ENCODE data around the gene SMAGP.

SMAGP gene

DNA sequence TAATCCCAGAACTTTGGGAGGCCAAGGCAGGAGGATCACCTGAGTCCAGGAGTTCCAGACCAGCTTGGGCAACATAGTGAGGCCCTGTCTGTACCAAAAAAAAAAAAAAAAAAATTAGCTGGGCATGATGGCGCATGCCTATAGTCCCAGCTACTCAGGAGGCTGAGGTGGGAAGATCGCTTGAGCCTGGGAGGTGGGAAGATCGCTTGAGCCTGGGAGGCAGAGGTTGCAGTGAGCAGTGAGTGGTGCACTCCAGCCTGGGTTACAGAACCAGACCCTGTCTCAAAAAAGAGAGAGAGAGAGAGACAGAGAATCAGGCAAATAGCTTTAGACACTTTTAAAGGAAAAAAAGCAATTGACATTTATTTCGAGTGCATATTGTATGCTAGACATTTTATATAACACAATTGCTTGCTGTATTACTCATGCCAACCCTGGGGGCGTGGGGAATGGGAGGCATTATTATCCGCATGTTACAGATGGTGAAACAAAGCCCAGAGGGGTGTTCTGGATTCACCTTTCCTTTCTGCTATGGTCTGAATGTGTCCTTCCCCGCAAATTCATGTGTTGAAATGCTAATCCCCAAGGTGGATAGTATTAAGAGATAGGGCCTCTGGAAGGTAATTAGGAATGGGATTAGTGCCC, 62.1 kb downstream of the SMAGP start:
- Mint-ChIP-seq H3K9me3 (no peaks in the 10 kb centered on the region), H3K36me3 (peaks cover 7% of the 10 kb centered on the region in 2 donors), H3K27ac (no peak overlapping the region), H3K4me1 (peaks cover 3 to 4% of the 10 kb centered on the region in 2 donors), H3K27me3 (no peaks in the 10 kb centered on the region), H3K4me3 (no peak overlapping the region)
- ATAC-seq (replicated peaks) = no peak
- no peak for DNase-seq

DNA sequence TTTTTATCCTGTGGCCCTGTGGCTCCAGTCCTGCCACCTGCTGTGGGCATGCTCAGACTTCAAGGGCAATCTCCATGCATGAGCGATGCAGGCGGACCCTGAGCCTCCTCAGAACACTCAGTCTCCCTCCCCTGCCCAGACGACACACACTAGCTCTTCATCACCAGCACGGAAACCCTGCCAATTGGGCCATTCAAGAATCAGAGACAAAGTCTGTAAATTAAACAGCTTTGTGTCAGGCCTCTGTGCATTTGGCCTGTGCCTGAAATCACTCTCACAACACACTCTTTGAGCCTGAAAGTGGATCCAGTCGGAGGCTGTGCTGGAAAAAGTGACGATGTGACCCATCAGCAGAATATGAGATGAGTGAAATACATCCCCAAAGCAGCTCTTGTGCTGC, 64.9 kb downstream of the SMAGP start:
- Mint-ChIP-seq H3K27ac (no peak overlapping the region), H3K36me3 (peaks cover 7 to 8% of the 10 kb centered on the region in 2 donors), H3K4me1 (peaks cover 0 to 4% of the 10 kb centered on the region in 2 donors), H3K4me3 (no peak overlapping the region), H3K9me3 (no peaks in the 10 kb centered on the region), H3K27me3 (no peaks in the 10 kb centered on the region)
- ATAC-seq (replicated peaks) = no peak
- no peak for DNase-seq

DNA sequence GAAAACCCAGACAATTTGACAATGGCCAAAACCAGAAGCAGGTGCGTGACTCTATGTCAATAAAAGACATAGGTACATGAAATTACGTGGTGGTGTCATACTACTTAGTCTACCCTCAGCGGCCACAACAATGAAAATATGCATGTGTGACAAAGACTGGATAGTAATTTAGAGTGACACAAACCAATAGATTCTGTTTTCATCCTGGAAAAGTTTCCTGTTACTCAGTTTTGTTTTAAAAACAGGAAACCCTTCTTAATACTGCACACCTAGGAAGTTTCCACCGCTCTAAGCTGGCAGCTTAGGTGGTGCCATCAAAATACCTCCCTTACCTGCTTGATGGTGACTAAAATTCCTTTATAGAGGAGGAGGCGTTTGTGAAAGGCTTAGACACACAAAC, 67.5 kb downstream of the SMAGP start:
- H3K27ac Mint-ChIP-seq = no peak overlapping the region
- ATAC-seq (replicated peaks) = no peak
- H3K36me3 Mint-ChIP-seq = peaks cover 4 to 14% of the 10 kb centered on the region in 2 donors
- no peak for DNase-seq
- H3K9me3 Mint-ChIP-seq = no peaks in the 10 kb centered on the region
- no peaks in the 10 kb centered on the region for H3K4me1 Mint-ChIP-seq
- H3K27me3 Mint-ChIP-seq = no peaks in the 10 kb centered on the region
- H3K4me3 Mint-ChIP-seq = no peak overlapping the region

DNA sequence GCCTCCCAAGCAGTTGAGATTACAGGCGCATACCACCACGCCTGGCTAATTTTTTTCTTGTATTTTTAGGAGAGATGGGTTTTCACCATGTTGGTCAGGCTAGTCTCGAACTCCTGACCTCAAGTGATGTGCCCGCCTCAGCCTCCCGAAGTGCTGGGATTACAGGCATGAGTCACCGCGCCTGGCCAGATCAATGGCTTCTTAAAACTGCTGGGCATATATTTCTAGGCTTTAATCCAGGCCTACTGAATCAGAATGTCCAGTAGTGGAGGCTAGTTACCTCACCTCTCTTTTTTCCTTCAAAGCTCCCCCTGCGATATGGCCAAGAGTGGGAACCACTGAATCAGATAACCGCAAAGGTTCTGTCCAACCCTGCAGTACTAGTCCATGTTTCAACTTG, 69.4 kb downstream of the SMAGP start:
- no peak overlapping the region for H3K4me3 Mint-ChIP-seq
- H3K36me3 Mint-ChIP-seq = peaks cover 4 to 18% of the 10 kb centered on the region in 2 donors
- no peaks in the 10 kb centered on the region for H3K4me1 Mint-ChIP-seq
- H3K27me3 Mint-ChIP-seq = no peaks in the 10 kb centered on the region
- DNase-seq (no peak), ATAC-seq (replicated peaks) (no peak)
- H3K9me3 Mint-ChIP-seq = no peaks in the 10 kb centered on the region
- H3K27ac Mint-ChIP-seq = no peak overlapping the region

GRCh38 chr12:51200156-51200555, 70.1 kb downstream of the SMAGP start:
- no peak overlapping the region for H3K4me3 Mint-ChIP-seq
- ATAC-seq (replicated peaks) (no peak), DNase-seq (no peak)
- no peaks in the 10 kb centered on the region for H3K27me3 Mint-ChIP-seq
- peaks cover 2 to 18% of the 10 kb centered on the region in 2 donors for H3K36me3 Mint-ChIP-seq
- H3K9me3 Mint-ChIP-seq = no peaks in the 10 kb centered on the region
- H3K4me1 Mint-ChIP-seq = no peaks in the 10 kb centered on the region
- H3K27ac Mint-ChIP-seq = no peak overlapping the region

GRCh38 chr12:51199366-51199945, 70.8 kb downstream of the SMAGP start:
- DNase-seq (no peak), ATAC-seq (replicated peaks) (no peak)
- H3K9me3 Mint-ChIP-seq = no peaks in the 10 kb centered on the region
- H3K27ac Mint-ChIP-seq = no peak overlapping the region
- no peak overlapping the region for H3K4me3 Mint-ChIP-seq
- H3K4me1 Mint-ChIP-seq = no peaks in the 10 kb centered on the region
- peaks cover 2 to 18% of the 10 kb centered on the region in 2 donors for H3K36me3 Mint-ChIP-seq
- H3K27me3 Mint-ChIP-seq = no peaks in the 10 kb centered on the region

DNA sequence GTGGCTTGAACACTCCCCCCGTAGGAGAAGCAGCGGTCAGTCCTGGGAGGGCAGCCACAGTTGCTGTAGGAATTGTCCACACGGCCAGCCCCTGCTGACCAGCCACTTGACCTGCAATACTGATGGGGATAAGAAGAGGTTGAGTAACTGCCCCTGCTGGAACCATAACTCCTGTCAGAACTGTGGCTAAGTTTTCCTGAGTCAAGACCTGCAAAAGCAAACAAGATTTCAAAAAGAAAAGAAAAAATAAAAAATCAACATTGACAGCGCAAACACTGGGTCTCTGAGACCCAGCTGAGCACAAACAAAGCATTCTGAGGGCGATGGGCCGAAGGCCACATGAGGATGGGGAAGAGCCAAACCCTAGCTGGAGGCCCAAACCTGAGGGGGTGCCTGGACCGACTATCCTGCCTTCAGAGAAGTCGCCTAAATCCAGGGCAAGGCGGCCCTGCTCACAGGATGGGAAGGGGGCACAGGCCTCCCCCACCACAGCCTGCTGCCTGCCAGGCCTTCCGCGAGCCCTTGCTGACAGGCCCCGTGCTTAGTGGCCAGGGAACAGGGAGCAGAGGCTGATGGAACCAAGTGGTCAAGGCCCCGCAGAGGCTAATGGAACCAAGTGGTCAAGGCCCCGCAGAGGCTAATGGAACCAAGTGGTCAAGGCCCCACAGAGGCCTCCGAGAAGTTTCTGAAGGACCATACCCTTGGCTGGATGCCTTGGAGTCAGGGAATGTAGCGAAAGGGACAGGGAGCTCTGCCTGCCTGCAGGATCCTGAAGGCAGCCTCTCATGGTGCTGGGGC, 71.4 kb downstream of the SMAGP start:
- ATAC-seq (replicated peaks) (no peak), DNase-seq (no peak)
- H3K27ac Mint-ChIP-seq = no peak overlapping the region

GRCh38 chr12:51197736-51198567, 72.3 kb downstream of the SMAGP start:
- no peaks in the 10 kb centered on the region for H3K4me1 Mint-ChIP-seq
- no peak overlapping the region for H3K27ac Mint-ChIP-seq
- H3K36me3 Mint-ChIP-seq = peaks cover 0 to 15% of the 10 kb centered on the region in 2 donors
- ATAC-seq (replicated peaks) (no peak), DNase-seq (no peak)
- no peaks in the 10 kb centered on the region for H3K9me3 Mint-ChIP-seq
- no peak overlapping the region for H3K4me3 Mint-ChIP-seq
- H3K27me3 Mint-ChIP-seq = no peaks in the 10 kb centered on the region

More for the DNA sequence above, 71.4 kb downstream of the SMAGP start:
- Mint-ChIP-seq H3K4me1 (no peaks in the 10 kb centered on the region), H3K9me3 (no peaks in the 10 kb centered on the region), H3K4me3 (no peak overlapping the region), H3K27me3 (no peaks in the 10 kb centered on the region), H3K36me3 (peaks cover 2 to 18% of the 10 kb centered on the region in 2 donors)

DNA sequence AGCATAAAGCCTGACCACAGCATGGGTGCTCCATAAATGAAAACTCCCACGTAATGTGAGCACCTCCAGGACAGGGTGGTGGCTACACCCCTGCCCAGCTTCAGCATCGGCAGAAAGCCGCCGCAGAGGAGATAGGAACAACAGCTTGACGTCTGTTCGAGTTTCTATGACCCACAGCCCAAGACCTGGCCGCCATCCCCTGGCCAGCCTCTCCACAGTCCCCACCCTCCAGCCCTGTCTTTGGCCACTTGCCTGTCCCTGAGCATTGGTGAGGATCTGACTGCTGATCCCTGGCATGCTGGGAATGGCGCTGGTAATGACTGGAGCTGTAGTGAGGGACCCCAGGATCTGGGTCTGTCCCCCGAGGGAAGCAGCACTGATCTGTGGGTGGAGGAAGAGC, 73.7 kb downstream of the SMAGP start:
- ATAC-seq (replicated peaks) (no peak), DNase-seq (no peak)
- H3K27ac Mint-ChIP-seq = no peak overlapping the region
- H3K9me3 Mint-ChIP-seq = no peaks in the 10 kb centered on the region
- no peaks in the 10 kb centered on the region for H3K4me1 Mint-ChIP-seq
- peaks cover 8 to 21% of the 10 kb centered on the region in 2 donors for H3K36me3 Mint-ChIP-seq
- no peak overlapping the region for H3K4me3 Mint-ChIP-seq
- H3K27me3 Mint-ChIP-seq = no peaks in the 10 kb centered on the region

- Mint-ChIP-seq H3K9me3 (no peaks in the 10 kb centered on the region), H3K4me3 (no peak overlapping the region), H3K27ac (no peak overlapping the region), H3K4me1 (no peaks in the 10 kb centered on the region), H3K36me3 (peaks cover 10 to 25% of the 10 kb centered on the region in 2 donors), H3K27me3 (no peaks in the 10 kb centered on the region)
- ATAC-seq (replicated peaks) (no peak), DNase-seq (no peak)
Measured at GRCh38 chr12:51195841-51196240, 74.4 kb downstream of the SMAGP start.

Measured in stimulated activated naive B cell treated with anti-CD40 and anti-IgM and Interleukin-4, amounts not matched to agents 10 μg/mL and 1 μg/mL and 100 μg/mL, for 72 hours (primary cell).